HEK293 (cell line): ENCODE results near the gene HTRA1.

ENCODE experiments used
- BCL11B ChIP-seq: fragments of 450-650 bp; formaldehyde crosslinking; IDR thresholded peaks from 2 replicates; pipeline ENCODE4 v1.5.1; 2016; ENCODE audit warnings: low read depth, missing biosample characterization, missing genetic modification characterization
- FEZF1 ChIP-seq: fragments of 450-650 bp; formaldehyde crosslinking; IDR thresholded peaks from 2 replicates; pipeline ENCODE4 v1.5.1; 2016; ENCODE audit warnings: missing biosample characterization, missing genetic modification characterization
- IKZF3 ChIP-seq: fragments of 450-650 bp; IDR thresholded peaks from 2 replicates; pipeline ENCODE4 v1.5.0; 2018; ENCODE audit warnings: missing biosample characterization, mild to moderate bottlenecking, missing genetic modification characterization, moderate library complexity
- KLF1 ChIP-seq: fragments of 450-650 bp; formaldehyde crosslinking; IDR thresholded peaks from 2 replicates; pipeline ENCODE4 v1.5.1; 2016; ENCODE audit warnings: missing biosample characterization, missing genetic modification characterization
- SP3 ChIP-seq: fragments of 450-650 bp; formaldehyde crosslinking; IDR thresholded peaks from 2 replicates; pipeline ENCODE4 v1.5.1; 2016; ENCODE audit warnings: missing biosample characterization, missing genetic modification characterization
- SP7 ChIP-seq: fragments of 450-650 bp; formaldehyde crosslinking; IDR thresholded peaks from 2 replicates; pipeline ENCODE4 v1.5.1; 2016; ENCODE audit warnings: missing biosample characterization, missing genetic modification characterization
- TCF7L2 ChIP-seq: IDR thresholded peaks from 2 replicates; pipeline ENCODE4 v1.6.1; 2011; ENCODE audit warnings: low read depth, mild to moderate bottlenecking, inconsistent platforms, low read length, moderate library complexity, borderline replicate concordance
- ZBTB17 ChIP-seq: fragments of 450-650 bp; formaldehyde crosslinking; IDR thresholded peaks from 2 replicates; pipeline ENCODE4 v1.5.1; 2016; ENCODE audit warnings: missing biosample characterization, missing genetic modification characterization
- ZBTB20 ChIP-seq: fragments of 450-650 bp; formaldehyde crosslinking; IDR thresholded peaks from 2 replicates; pipeline ENCODE4 v1.5.1; 2016; ENCODE audit warnings: missing biosample characterization, missing genetic modification characterization
- ZFHX2 ChIP-seq: fragments of 450-650 bp; formaldehyde crosslinking; conservative IDR thresholded peaks from 2 replicates; pipeline ENCODE4 v1.5.1; 2016; ENCODE audit warnings: missing biosample characterization, missing genetic modification characterization
- ZFP3 ChIP-seq: fragments of 450-650 bp; formaldehyde crosslinking; IDR thresholded peaks from 2 replicates; pipeline ENCODE4 v1.5.1; 2016; ENCODE audit warnings: low read depth, missing biosample characterization, missing genetic modification characterization
- ZNF10 ChIP-seq: fragments of 450-650 bp; formaldehyde crosslinking; IDR thresholded peaks from 2 replicates; pipeline ENCODE4 v1.5.1; 2017; ENCODE audit warnings: missing biosample characterization, missing genetic modification characterization
- ZNF112 ChIP-seq: fragments of 450-650 bp; formaldehyde crosslinking; IDR thresholded peaks from 2 replicates; pipeline ENCODE4 v1.5.0; 2017; ENCODE audit warnings: missing biosample characterization, missing genetic modification characterization
- ZNF146 ChIP-seq: fragments of 450-650 bp; formaldehyde crosslinking; IDR thresholded peaks from 2 replicates; pipeline ENCODE4 v1.5.1; 2016; ENCODE audit warnings: missing biosample characterization, missing genetic modification characterization
- ZNF157 ChIP-seq: fragments of 450-650 bp; formaldehyde crosslinking; IDR thresholded peaks from 2 replicates; pipeline ENCODE4 v1.5.1; 2016; ENCODE audit warnings: missing biosample characterization, missing genetic modification characterization
- ZNF311 ChIP-seq: fragments of 450-650 bp; formaldehyde crosslinking; IDR thresholded peaks from 2 replicates; pipeline ENCODE4 v1.5.1; 2017; ENCODE audit warnings: missing biosample characterization, missing genetic modification characterization, borderline replicate concordance
- ZNF423 ChIP-seq: fragments of 450-650 bp; formaldehyde crosslinking; IDR thresholded peaks from 2 replicates; pipeline ENCODE4 v1.5.1; 2016; ENCODE audit warnings: missing biosample characterization, missing genetic modification characterization
- ZNF473 ChIP-seq: fragments of 450-650 bp; formaldehyde crosslinking; IDR thresholded peaks from 2 replicates; pipeline ENCODE4 v1.5.1; 2017; ENCODE audit warnings: missing biosample characterization, missing genetic modification characterization
- ZNF48 ChIP-seq: fragments of 450-650 bp; formaldehyde crosslinking; IDR thresholded peaks from 2 replicates; pipeline ENCODE4 v1.5.1; 2016; ENCODE audit warnings: missing biosample characterization, missing genetic modification characterization
- ZNF629 ChIP-seq: fragments of 450-650 bp; formaldehyde crosslinking; IDR thresholded peaks from 2 replicates; pipeline ENCODE4 v1.5.1; 2017; ENCODE audit warnings: missing biosample characterization, missing genetic modification characterization
- ZNF660 ChIP-seq: fragments of 450-650 bp; IDR thresholded peaks from 2 replicates; pipeline ENCODE4 v1.5.1; 2018; ENCODE audit warnings: missing biosample characterization, mild to moderate bottlenecking, missing genetic modification characterization
- ZSCAN16 ChIP-seq: fragments of 450-650 bp; formaldehyde crosslinking; IDR thresholded peaks from 2 replicates; pipeline ENCODE4 v1.5.1; 2016; ENCODE audit warnings: missing biosample characterization, missing genetic modification characterization
- ZXDB ChIP-seq: fragments of 450-650 bp; formaldehyde crosslinking; IDR thresholded peaks from 2 replicates; pipeline ENCODE4 v1.5.1; 2016; ENCODE audit warnings: missing biosample characterization, missing genetic modification characterization
- TF ChIP-seq, protein P1 (sequence below): fragments of 450-650 bp; formaldehyde crosslinking; IDR thresholded peaks from 2 replicates; pipeline ENCODE4 v1.5.1; 2017; ENCODE audit warnings: missing biosample characterization, mild to moderate bottlenecking, missing genetic modification characterization, moderate library complexity
- TF ChIP-seq, protein P2 (sequence below): fragments of 450-650 bp; formaldehyde crosslinking; conservative IDR thresholded peaks from 2 replicates; pipeline ENCODE4 v1.5.1; 2016; ENCODE audit warnings: low read depth, missing biosample characterization, missing genetic modification characterization
- TF ChIP-seq, protein P3 (sequence below): fragments of 450-650 bp; formaldehyde crosslinking; IDR thresholded peaks from 2 replicates; pipeline ENCODE4 v1.5.1; 2016; ENCODE audit warnings: missing biosample characterization, missing genetic modification characterization
- TF ChIP-seq, protein P4 (sequence below): fragments of 450-650 bp; formaldehyde crosslinking; optimal IDR thresholded peaks from 2 replicates; pipeline ENCODE3; 2016; ENCODE audit warnings: missing biosample characterization, mild to moderate bottlenecking, missing genetic modification characterization
- TF ChIP-seq, protein P5 (sequence below): fragments of 450-650 bp; formaldehyde crosslinking; IDR thresholded peaks from 2 replicates; pipeline ENCODE4 v1.5.1; 2016; ENCODE audit warnings: missing biosample characterization, missing genetic modification characterization
- TF ChIP-seq, protein P6 (sequence below): fragments of 450-650 bp; formaldehyde crosslinking; IDR thresholded peaks from 2 replicates; pipeline ENCODE4 v1.5.1; 2016; ENCODE audit warnings: missing biosample characterization, missing genetic modification characterization
- TF ChIP-seq, protein P7 (sequence below): fragments of 450-650 bp; formaldehyde crosslinking; IDR thresholded peaks from 2 replicates; pipeline ENCODE4 v1.5.1; 2016; ENCODE audit warnings: missing biosample characterization, missing genetic modification characterization, low read depth

HTRA1 gene

DNA sequence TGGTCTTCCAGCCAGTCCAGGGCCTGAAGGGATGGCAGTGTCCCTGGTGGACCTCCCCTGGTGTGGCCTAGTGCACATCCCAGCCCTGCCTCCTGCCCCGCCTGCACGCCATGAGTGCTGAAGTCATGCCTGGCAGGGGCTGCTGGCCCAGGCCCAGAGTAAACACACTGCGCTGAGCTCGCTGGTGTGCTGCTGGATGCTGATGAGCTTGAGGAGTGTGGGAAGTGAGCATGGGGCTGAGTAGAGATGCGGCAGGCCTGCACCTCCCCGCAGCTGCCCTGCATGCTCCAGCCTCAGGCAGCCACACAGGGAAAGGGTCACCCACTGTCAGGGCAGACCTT lies 43.2 kb downstream of the HTRA1 start (continued):
- TF ChIP-seq ZNF311 (tag by site-specific recombination) (no peak), ZXDB (tag by site-specific recombination) (peak; percentile 100), ZNF473 (no peak), ZBTB17 (tag by site-specific recombination) (peak; percentile 96), ZNF660 (tag by site-specific recombination) (peak; percentile 90), ZNF48 (no peak), ZFP3 (tag by site-specific recombination) (peak; percentile 67; the same call in 1 of the 2 replicates), ZNF146 (tag by site-specific recombination) (no peak), FEZF1 (tag by site-specific recombination) (0 out of 2 replicates have a peak, but pooled peaks have one; percentile 24), SP7 (peak; percentile 88), ZNF629 (tag by site-specific recombination) (peak; percentile 79), ZSCAN16 (tag by site-specific recombination) (no peak), BCL11B (tag by site-specific recombination) (0 out of 2 replicates have a peak, but pooled peaks have one; percentile 41), ZNF423 (tag by site-specific recombination) (peak; percentile 74), ZNF157 (tag by site-specific recombination) (no peak), ZBTB20 (tag by site-specific recombination) (peak; percentile 62; the same call in 1 of the 2 replicates), ZNF10 (tag by site-specific recombination) (peak; percentile 94), SP3 (tag by site-specific recombination) (peak; percentile 78), KLF1 (peak; percentile 40), ZFHX2 (tag by site-specific recombination) (peak; percentile 65), IKZF3 (tag by site-specific recombination) (peak; percentile 67), TCF7L2 (no peak), ZNF112 (tag by site-specific recombination) (no peak)
- TF ChIP-seq, protein P1, sequence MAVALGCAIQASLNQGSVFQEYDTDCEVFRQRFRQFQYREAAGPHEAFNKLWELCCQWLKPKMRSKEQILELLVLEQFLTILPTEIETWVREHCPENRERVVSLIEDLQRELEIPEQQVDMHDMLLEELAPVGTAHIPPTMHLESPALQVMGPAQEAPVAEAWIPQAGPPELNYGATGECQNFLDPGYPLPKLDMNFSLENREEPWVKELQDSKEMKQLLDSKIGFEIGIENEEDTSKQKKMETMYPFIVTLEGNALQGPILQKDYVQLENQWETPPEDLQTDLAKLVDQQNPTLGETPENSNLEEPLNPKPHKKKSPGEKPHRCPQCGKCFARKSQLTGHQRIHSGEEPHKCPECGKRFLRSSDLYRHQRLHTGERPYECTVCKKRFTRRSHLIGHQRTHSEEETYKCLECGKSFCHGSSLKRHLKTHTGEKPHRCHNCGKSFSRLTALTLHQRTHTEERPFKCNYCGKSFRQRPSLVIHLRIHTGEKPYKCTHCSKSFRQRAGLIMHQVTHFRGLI (tag by site-specific recombination), result peak; percentile 28; the same call in 1 of the 2 replicates
- TF ChIP-seq, protein P2, sequence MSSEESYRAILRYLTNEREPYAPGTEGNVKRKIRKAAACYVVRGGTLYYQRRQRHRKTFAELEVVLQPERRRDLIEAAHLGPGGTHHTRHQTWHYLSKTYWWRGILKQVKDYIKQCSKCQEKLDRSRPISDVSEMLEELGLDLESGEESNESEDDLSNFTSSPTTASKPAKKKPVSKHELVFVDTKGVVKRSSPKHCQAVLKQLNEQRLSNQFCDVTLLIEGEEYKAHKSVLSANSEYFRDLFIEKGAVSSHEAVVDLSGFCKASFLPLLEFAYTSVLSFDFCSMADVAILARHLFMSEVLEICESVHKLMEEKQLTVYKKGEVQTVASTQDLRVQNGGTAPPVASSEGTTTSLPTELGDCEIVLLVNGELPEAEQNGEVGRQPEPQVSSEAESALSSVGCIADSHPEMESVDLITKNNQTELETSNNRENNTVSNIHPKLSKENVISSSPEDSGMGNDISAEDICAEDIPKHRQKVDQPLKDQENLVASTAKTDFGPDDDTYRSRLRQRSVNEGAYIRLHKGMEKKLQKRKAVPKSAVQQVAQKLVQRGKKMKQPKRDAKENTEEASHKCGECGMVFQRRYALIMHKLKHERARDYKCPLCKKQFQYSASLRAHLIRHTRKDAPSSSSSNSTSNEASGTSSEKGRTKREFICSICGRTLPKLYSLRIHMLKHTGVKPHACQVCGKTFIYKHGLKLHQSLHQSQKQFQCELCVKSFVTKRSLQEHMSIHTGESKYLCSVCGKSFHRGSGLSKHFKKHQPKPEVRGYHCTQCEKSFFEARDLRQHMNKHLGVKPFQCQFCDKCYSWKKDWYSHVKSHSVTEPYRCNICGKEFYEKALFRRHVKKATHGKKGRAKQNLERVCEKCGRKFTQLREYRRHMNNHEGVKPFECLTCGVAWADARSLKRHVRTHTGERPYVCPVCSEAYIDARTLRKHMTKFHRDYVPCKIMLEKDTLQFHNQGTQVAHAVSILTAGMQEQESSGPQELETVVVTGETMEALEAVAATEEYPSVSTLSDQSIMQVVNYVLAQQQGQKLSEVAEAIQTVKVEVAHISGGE (tag by site-specific recombination), result no peak
- TF ChIP-seq, protein P3, sequence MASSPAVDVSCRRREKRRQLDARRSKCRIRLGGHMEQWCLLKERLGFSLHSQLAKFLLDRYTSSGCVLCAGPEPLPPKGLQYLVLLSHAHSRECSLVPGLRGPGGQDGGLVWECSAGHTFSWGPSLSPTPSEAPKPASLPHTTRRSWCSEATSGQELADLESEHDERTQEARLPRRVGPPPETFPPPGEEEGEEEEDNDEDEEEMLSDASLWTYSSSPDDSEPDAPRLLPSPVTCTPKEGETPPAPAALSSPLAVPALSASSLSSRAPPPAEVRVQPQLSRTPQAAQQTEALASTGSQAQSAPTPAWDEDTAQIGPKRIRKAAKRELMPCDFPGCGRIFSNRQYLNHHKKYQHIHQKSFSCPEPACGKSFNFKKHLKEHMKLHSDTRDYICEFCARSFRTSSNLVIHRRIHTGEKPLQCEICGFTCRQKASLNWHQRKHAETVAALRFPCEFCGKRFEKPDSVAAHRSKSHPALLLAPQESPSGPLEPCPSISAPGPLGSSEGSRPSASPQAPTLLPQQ (tag by site-specific recombination), result peak; percentile 92
- TF ChIP-seq, protein P4, sequence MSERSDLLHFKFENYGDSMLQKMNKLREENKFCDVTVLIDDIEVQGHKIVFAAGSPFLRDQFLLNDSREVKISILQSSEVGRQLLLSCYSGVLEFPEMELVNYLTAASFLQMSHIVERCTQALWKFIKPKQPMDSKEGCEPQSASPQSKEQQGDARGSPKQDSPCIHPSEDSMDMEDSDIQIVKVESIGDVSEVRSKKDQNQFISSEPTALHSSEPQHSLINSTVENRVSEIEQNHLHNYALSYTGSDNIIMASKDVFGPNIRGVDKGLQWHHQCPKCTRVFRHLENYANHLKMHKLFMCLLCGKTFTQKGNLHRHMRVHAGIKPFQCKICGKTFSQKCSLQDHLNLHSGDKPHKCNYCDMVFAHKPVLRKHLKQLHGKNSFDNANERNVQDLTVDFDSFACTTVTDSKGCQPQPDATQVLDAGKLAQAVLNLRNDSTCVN, result peak; percentile 20
- TF ChIP-seq, protein P5, sequence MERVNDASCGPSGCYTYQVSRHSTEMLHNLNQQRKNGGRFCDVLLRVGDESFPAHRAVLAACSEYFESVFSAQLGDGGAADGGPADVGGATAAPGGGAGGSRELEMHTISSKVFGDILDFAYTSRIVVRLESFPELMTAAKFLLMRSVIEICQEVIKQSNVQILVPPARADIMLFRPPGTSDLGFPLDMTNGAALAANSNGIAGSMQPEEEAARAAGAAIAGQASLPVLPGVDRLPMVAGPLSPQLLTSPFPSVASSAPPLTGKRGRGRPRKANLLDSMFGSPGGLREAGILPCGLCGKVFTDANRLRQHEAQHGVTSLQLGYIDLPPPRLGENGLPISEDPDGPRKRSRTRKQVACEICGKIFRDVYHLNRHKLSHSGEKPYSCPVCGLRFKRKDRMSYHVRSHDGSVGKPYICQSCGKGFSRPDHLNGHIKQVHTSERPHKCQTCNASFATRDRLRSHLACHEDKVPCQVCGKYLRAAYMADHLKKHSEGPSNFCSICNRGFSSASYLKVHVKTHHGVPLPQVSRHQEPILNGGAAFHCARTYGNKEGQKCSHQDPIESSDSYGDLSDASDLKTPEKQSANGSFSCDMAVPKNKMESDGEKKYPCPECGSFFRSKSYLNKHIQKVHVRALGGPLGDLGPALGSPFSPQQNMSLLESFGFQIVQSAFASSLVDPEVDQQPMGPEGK (tag by site-specific recombination), result peak; percentile 94
- TF ChIP-seq, protein P6, sequence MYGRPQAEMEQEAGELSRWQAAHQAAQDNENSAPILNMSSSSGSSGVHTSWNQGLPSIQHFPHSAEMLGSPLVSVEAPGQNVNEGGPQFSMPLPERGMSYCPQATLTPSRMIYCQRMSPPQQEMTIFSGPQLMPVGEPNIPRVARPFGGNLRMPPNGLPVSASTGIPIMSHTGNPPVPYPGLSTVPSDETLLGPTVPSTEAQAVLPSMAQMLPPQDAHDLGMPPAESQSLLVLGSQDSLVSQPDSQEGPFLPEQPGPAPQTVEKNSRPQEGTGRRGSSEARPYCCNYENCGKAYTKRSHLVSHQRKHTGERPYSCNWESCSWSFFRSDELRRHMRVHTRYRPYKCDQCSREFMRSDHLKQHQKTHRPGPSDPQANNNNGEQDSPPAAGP (tag by site-specific recombination), result peak; percentile 94
- TF ChIP-seq, protein P7, sequence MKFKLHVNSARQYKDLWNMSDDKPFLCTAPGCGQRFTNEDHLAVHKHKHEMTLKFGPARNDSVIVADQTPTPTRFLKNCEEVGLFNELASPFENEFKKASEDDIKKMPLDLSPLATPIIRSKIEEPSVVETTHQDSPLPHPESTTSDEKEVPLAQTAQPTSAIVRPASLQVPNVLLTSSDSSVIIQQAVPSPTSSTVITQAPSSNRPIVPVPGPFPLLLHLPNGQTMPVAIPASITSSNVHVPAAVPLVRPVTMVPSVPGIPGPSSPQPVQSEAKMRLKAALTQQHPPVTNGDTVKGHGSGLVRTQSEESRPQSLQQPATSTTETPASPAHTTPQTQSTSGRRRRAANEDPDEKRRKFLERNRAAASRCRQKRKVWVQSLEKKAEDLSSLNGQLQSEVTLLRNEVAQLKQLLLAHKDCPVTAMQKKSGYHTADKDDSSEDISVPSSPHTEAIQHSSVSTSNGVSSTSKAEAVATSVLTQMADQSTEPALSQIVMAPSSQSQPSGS (tag by site-specific recombination), result peak; percentile 65
